NCI-H1417 treated with DMSO at 0.1 percent for 48 hours (cell line): ENCODE results near the gene ENTPD3.
"Not testable (repeated sequence)": the region's sequence is repeated elsewhere in the genome, so short reads cannot be mapped to it uniquely, and the experiment has no call there.

ENCODE experiments used
- DNase-seq: peaks from one replicate; lab custom pipeline; 2025; lab: John Stamatoyannopoulos, UW

ENTPD3 gene

DNA sequence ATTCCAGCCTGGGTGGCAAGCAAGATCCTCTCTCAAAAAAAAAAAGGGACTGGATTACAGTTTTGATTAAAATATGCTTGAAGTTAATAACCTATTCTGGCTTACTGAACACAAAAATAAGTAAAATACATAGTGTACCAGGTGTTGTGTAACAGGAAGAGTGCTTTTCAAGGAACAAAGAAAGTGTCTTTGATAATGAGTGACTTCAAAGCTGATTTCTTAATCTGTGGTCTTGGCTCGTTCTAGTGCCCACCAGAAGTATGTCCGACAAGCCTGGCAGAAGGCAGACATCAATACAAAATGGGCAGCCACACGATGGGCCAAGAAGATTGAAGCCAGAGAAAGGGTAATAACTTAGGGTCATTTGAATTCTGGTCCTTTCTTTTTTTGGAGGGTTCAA, 74.2 kb downstream of the ENTPD3 start:
- DNase-seq, result no peak

DNA sequence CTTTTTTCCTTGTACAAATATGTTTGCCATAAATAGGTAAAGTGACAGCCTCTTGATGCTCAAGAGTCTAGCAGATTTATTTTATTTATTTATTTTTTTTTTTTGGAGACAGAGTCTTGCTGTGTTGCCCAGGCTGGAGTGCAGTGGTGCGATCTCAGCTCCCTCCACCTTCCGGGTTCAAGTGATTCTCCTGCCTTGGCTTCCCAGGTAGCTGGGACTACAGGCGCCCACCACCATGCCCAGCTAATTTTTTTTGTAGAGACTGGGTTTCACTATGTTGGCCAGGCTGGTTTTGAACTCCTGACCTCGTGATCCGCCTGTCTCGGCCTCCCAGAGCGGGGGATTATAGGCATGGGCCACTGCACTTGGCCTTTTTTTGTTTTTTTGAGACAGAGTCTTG, 75.9 kb downstream of the ENTPD3 start:
- not testable (repeated sequence) for DNase-seq

DNA sequence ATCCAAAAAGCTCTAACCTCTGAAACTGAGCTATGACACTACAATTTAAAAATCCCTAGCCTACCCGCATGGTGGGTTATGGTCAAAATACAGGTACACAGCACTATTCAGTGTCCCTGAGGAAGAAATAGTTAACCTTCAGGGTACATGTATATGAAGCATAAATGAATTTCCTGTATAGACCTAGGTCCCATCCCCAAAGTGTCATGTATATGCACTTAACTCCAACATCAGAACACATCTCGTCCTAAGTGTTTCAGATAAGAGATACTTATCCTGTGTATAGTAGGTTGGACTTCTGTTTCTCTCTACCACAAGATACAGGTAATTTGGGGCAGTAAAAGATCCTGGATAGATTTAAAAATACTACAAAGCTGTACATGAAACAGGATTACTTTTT, 76.6 kb downstream of the ENTPD3 start:
- DNase-seq, result no peak

DNA sequence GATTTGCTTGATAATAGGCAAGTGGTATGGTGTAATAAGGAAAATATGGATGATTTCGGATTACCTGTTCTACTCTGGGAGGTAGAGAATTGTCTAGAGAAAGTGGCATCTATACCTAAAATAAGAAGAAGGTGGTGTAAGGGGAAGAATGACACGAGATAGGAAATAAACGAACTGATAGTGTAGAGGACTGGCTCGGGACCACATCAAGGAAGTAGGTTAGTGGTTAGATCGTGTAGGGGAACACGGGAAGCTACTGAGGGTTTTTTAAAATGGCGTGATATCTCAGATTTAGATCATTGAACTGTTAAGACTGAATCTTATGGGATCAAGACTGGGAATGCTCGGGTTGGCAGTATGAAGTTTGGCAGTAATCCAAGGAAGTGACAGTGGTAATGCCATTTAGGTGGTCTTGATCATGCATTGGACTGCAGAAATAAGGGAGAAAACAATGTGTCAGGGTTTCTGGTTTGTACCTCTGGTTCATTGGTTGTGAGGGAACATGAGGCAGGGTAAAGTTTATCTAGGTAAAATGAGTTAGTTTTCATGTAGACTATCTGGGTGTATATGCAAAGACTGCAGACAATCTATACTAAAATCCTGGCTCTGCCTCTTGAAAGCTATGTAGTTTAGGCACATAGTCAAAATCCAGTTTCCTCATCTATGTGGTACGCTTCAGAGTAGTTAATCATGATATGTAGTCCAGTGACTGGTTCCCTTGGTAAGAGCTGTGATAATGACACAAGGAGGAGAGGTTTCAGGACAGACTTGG, 77.5 kb downstream of the ENTPD3 start:
- DNase-seq, result no peak

DNA sequence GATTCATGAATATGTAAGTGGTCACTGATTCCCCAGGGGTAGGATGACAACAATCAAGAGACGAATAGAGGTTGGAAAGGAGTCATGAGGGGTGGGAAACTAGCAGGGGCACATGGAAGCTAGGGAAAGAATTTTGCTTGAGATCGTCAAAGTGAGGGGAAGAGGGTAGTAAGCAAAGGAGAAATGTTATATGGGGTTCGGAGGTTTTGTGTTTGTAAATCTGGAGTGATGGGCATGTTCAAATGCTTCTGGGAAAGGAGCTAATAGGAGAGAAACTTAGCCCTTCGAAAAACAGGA, 78.1 kb downstream of the ENTPD3 start:
- DNase-seq, result no peak

DNA sequence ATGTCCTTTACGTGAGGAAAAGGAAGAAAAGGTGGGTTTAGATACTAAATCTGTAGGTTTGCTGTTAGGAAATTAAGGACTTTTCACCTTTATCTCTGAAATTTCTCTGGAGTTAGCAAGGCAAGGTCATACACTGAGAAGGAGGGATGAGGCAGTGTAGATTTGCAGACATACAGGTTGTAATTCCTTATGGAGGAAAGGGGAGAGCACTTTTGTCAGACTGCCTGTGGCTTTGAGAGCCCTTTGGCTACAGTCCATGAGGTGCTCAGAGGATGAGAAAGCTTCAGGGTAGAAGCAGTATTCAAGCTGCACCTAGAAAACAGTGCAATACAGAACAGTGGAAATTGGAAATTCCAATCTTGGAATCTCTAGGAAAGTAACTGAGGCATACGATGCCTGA, 78.5 kb downstream of the ENTPD3 start:
- DNase-seq, result no peak

DNA sequence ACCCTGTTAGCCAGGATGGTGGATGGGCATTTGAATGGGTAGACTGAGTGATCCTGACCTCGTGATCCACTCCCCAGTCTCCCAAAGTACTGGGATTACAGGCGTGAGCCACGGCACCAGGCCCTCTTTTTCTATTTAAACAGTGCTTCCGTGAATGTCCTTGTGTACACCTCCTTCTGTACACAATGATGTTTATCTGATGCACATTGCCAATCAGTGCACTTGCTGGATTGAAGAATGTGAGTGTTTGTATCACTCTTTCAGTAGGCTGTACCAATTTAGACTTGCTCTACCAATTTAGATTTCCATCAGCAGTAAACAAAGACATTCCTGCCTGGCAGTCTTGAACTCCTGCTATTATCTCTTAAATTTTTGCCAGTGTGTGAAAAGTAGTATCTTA, 81.0 kb downstream of the ENTPD3 start:
- no peak for DNase-seq

DNA sequence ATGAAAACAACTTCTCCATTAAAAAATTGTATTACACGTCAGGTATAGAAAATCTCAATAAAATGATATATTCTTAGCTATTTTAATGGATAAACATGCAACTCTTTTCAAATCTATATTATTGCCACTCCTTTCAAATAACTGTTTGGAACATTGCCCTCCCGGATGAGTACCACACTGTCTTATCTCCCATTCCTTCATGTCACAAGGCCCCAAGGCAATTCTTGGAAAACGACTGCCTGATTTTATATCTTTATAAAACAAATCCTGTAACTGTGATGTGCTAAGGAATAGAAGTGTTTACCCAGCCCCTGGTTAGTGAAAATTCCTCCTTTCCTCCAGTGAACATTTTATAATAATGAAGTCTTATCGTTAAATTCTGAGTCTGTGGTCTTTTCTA, 83.7 kb downstream of the ENTPD3 start:
- DNase-seq, result no peak

DNA sequence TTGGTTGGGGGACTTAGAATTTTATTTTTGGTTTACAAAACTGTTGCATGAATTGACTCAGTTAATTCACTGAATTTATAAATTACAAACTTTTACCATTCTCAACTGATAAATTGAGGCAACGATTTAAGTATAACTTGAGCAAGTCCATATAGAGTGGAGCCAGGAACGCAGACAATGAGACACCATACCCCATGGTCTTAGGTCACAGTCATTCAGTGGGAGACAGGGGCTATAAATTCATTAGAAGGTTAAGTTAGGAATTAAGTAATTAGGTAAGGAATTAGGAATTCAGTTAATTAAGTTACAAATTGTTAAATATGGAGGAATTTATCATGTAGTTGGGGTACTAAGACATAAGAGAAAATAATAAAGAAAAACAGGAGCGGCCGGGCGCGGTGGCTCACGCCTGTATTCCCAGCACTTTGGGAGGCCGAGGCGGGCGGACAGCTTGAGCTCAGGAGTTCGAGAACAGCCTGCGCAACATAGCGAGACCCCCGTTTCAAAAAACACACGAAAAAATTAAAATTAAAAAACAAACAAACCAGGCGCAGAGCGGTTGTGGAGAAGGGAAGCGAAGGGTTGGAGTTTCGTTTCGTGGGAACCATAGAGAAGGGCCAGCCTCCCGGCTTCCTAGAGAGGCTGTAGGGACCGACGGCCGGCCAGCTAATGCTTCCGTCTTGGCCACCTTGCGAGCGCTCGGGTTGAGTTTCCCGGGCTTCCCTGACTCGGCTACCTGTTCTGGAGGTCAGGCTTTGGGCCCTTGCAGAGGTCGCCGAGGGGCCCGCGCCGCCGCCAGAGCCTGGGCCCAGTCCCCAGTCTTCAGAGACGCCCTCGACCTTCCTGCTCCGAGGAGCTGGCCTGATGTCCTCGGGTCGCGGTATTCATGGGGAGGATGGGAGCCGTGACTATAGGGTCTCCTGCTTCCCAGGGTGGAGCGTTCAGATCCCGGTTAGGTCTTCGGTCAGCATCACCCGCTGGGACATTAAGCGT, 89.8 kb downstream of the ENTPD3 start, which contains the start of gene ZNF619:
ZNF619 (plus strand) TSS at position 645 of the 993 bp plus-strand sequence. CDS start 858 bp downstream, outside the sequence.
- DNase-seq, result no peak

DNA sequence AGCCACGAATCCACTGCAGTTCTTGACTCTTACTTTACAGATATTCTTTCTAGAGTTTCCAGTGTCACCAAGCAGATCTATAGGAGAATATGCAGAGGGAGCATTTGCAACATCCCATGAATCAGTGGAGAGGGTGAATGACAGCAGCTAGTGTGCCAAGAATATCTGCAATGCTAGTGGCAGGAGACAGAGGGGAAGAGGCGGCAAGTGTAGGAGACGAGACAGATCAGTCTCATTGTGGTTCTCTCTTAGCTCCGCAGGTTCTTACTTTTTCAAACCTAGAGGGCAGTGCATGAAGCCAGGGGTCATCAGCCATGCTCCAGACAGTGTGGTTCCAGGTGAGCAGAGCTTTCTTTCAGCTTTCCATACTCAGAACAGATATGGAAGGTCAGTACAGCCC, 90.7 kb downstream of the ENTPD3 start:
- no peak for DNase-seq
